Uterus (tissue), 2 donors: ENCODE data around the gene SF3B2.

ENCODE experiments used
- CTCF ChIP-seq, 4 experiments: fragments of 200-600 bp in 2 of 4; fragments of 450-650 bp in 2 of 4; sonication (generic) in 2 of 4; IDR thresholded peaks; one replicate each; pipeline ENCODE4 v1.5.1; 2016 to 2019; ENCODE audit warnings: antibody characterized with exemption in 4 of 4, mild to moderate bottlenecking in 2 of 4, moderate library complexity in 1 of 4
- POLR2A ChIP-seq, 2 donors: fragments of 450-650 bp; IDR thresholded peaks; one replicate each; pipeline ENCODE4 v1.6.1; 2016; ENCODE audit warnings: antibody characterized with exemption in 2 of 2, mild to moderate bottlenecking in 1 of 2, moderate library complexity in 1 of 2

GRCh38 chr11:66006134-66006890, 45.9 kb upstream of the SF3B2 start:
- TF ChIP-seq CTCF (IDR thresholded peaks at IDR 0.05): no peak
- TF ChIP-seq POLR2A (IDR thresholded peaks at IDR 0.05): no peak
